ENCODE results near the gene UNKL. TPM values are rescaled to one million over a fixed set of nuclear protein-coding genes. Genes with fewer than 3 reads are reported as not detected.

Gene UNKL
- total and polyA plus RNA-seq, 2 of the 8 experiments (the other 6 are each of a cell fraction or from before 2014, with no cell fraction given), result 25.1 to 31.8 TPM

- Histone ChIP-seq H4K20me1 (replicated peaks in 1 of 2; ENCODE audit: control insufficient read depth in 1 of 2, insufficient read depth in 2 of 2, low read length in 2 of 2) (peaks cover 0 to 8% of the 10 kb centered on the region in 2 experiments), H2AFZ (ENCODE audit: low read length) (no peak overlapping the region), H3K36me3 (ENCODE audit: control insufficient read depth in 2 of 4, insufficient read depth in 4 of 4, low read length in 3 of 4) (peaks cover 0 to 43% (median 11%) of the 10 kb centered on the region in 4 experiments; a peak in 6 of 8 replicates), H3K56ac (replicated peaks; ENCODE audit: insufficient read length, low read depth, low read length) (no peak overlapping the region), H3K79me2 (ENCODE audit: control insufficient read depth in 1 of 2, insufficient read depth in 2 of 2, low read length in 2 of 2) (no peaks in the 10 kb centered on the region; a peak in 1 of 4 replicates), H3K9me3 (ENCODE audit: insufficient read depth in 2 of 2, low read depth in 1 of 2, low read length in 1 of 2) (no peaks in the 10 kb centered on the region), H3K27me3 (replicated peaks in 1 of 4; ENCODE audit: control insufficient read depth in 3 of 4, extremely low read depth in 1 of 4, insufficient read depth in 3 of 4, low read length in 3 of 4) (no peaks in the 10 kb centered on the region), H3K14ac (ENCODE audit: insufficient read length) (no peak overlapping the region), H3K18ac (ENCODE audit: extremely low read depth, low read length) (no peak overlapping the region), H3K4me1 (replicated peaks in 1 of 4; ENCODE audit: control insufficient read depth in 3 of 4, insufficient read depth in 4 of 4, low read length in 3 of 4) (no peaks in the 10 kb centered on the region), H2BK15ac (ENCODE audit: low read length) (no peak overlapping the region), H3K23ac (ENCODE audit: insufficient read length) (no peak overlapping the region), H2BK12ac (ENCODE audit: low read depth, low read length) (no peak overlapping the region), H3K9ac (replicated peaks in 1 of 4; ENCODE audit: extremely low read depth in 1 of 4, low read depth in 3 of 4, low read length in 3 of 4) (no peak overlapping the region), H3K4me2 (ENCODE audit: insufficient read depth in 1 of 2, low read depth in 2 of 2, low read length in 2 of 2) (no peak overlapping the region), H4K8ac (ENCODE audit: extremely low read depth, insufficient read depth, low read length) (no peak overlapping the region), H4K5ac (ENCODE audit: insufficient read length, low read depth, low read length) (no peak overlapping the region), H2BK20ac (ENCODE audit: low read length) (no peak overlapping the region), H3K23me2 (ENCODE audit: low read depth, low read length) (no peaks in the 10 kb centered on the region), H2AK5ac (ENCODE audit: low read depth, low read length) (no peak overlapping the region), H3K4me3 (ENCODE audit: extremely low read depth in 1 of 4, insufficient read depth in 2 of 4, low read depth in 3 of 4, low read length in 4 of 4) (no peak overlapping the region), H3K27ac (ENCODE audit: low read depth, low read length) (no peak overlapping the region), H3K79me1 (ENCODE audit: low read depth, low read length) (no peaks in the 10 kb centered on the region; the same call in 1 of the 2 replicates), H3K4ac (replicated peaks; ENCODE audit: insufficient read length, low read depth, low read length) (no peak overlapping the region), H2BK5ac (ENCODE audit: low read depth, low read length) (no peak overlapping the region), H2BK120ac (replicated peaks; ENCODE audit: low read depth, low read length) (no peak overlapping the region), H4K91ac (replicated peaks; ENCODE audit: insufficient read length, low read length) (no peak overlapping the region)
- 93% methylated on average over 25 of the region's 26 CpGs; no CpG with 5 or more reads in 1 of the 2 experiments for WGBS, 2 experiments (ENCODE audit: extremely low coverage in 1 of 2, insufficient coverage in 1 of 2, insufficient read length in 1 of 2, insufficient replicate concordance in 2 of 2, low coverage in 1 of 2, low lambda C conversion rate in 2 of 2, missing lambda C conversion rate in 1 of 2)
- ChIA-PET CTCF (ENCODE audit: partially characterized antibody) (interaction anchor here (0.6 kb wide), 2 partner anchors 28 to 98 kb away, joined by 3 to 4 read pairs; no protein-coding TSS in a partner anchor), POLR2A (ENCODE audit: partially characterized antibody) (interaction anchor here (0.6 to 1.0 kb wide), 3 partner anchors 29 to 144 kb away, joined by 3 read pairs; no protein-coding TSS in a partner anchor)
- TF ChIP-seq CTBP2 (IDR thresholded peaks at IDR 0.05; ENCODE audit: borderline replicate concordance, insufficient read depth, insufficient read length, low read length) (no peak), RFX5 (IDR thresholded peaks at IDR 0.05; ENCODE audit: borderline replicate concordance, low read depth, low read length) (no peak), POU5F1 (IDR thresholded peaks at IDR 0.05; ENCODE audit: low read depth, low read length) (no peak), SIRT6 (IDR thresholded peaks at IDR 0.05; ENCODE audit: low read length) (no peak), POLR2AphosphoS5 (IDR thresholded peaks at IDR 0.05; ENCODE audit: low read depth, low read length) (no peak), KDM4A (IDR thresholded peaks at IDR 0.05; ENCODE audit: low read depth, low read length, severe bottlenecking) (no peak)
- DNase-seq (ENCODE audit: low read depth in 1 of 2, low spot score in 2 of 2) (peak in 1 of 2 experiments; percentile 39), FAIRE-seq (no peak)
These were observed 44.0 kb upstream of the UNKL start for GRCh38 chr16:1458336-1458976.
